Mammary microvascular endothelial cell (primary cell): ENCODE data around the gene PCDH17. TPM values are rescaled to one million over a fixed set of nuclear protein-coding genes. Genes with fewer than 3 reads are reported as not detected.

ENCODE experiments used
- total RNA-seq: library from RNA; depleted of rRNA; stranded (reverse); fragments of >200 nt; gene quantifications from 2 replicates; pipeline ENCODE4 v1.2.3, GENCODE V29; 2015

PCDH17 gene
- total RNA-seq, result 2.4 and 2.9 TPM in 2 replicates

GRCh38 chr13:57631596-57632275 lies at the start of gene PCDH17:
PCDH17 (plus strand) TSS chr13:57631744; CDS start chr13:57632547, 803 bp downstream.

